ENCODE data around the gene ZNF235.
"Not testable (repeated sequence)": the region's sequence is repeated elsewhere in the genome, so short reads cannot be mapped to it uniquely, and the experiment has no call there.

Gene ZNF235

DNA sequence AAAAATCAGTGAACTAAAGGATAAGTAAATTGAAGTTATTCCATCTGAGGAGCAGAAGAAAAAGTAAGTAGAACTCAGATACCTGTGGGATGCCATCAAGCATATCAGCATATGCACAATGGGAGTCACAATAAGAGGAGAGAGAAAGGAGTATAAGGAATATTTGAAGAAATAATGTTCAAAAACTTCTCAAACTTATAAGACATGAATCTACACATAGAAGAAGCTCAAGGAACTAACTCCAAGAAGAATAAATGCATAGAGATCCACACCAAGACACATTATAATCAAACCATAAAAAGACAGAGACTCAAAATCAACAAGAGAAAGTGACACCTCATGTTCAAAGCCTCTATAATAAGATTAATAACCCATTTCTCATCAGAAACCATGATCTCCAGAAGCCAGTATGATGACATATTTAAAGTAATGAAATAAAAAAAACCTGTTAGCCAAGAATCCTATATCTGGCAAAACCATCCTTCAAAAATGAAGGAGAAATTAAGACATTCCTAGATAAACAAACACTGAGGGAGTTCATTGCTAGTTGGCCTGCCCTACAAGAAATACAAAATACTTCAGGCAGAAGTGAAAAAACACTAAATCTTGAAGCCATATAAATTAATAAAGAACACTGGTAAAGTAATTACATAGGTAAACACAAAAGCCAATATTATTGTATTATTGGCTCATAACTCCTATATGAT lies 49.0 kb downstream of the ZNF235 start:
- DNase-seq (ENCODE audit: low spot score) = no peak

DNA sequence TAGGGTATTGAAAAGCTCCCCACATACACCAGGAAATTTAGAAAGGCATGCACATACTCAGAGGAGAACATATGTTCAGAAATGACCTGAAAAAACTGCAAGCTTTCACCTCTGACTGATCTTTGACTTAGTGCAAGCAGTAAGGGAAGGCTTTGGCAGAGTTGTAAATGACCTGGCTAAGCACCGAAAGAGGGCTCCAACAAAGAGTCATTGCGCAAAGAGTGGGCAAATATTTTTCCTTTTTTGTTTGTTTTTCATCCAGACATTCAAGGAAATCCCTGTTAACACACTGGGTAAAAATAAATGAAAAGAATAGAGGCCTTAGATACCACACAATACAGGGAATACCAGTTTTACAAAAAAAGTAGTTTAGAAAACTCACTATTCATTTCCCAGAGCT lies 50.3 kb downstream of the ZNF235 start:
- DNase-seq (ENCODE audit: low spot score) = no peak

DNA sequence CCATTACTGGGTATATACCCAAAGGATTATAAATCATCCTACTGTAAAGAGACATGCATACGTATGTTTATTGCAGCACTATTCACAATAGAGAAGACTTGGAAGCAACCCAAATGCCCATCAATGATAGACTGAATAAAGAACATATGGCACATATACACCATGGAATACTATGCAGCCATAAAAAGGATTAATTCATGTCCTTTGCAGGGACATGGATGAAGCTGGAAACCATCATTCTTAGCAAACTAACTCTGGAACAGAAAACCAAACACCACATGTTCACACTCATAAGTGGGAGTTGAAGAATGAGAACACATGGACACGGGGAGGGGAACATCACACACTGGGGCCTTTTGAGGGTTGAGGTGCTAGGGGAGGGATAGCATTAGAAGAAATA lies 51.4 kb downstream of the ZNF235 start:
- not testable (repeated sequence) for DNase-seq (ENCODE audit: low spot score)

DNA sequence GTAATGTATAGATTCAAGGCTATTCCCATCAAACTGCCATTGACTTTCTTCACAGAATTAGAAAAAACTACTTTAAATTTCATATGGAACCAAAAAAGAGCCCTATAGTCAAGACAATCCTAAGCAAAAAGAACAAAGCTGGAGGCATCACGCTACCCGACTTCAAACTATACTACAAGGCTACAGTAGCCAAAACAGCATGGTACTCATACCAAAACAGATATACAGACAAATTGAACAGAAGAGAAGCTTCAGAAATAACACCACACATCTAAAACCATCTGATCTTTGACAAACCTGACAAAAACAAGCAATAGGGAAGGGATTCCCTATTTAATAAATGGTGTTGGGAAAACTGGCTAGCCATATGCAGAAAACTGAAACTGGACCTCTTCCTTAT lies 52.5 kb downstream of the ZNF235 start:
- not testable (repeated sequence) for DNase-seq (ENCODE audit: low spot score)

DNA sequence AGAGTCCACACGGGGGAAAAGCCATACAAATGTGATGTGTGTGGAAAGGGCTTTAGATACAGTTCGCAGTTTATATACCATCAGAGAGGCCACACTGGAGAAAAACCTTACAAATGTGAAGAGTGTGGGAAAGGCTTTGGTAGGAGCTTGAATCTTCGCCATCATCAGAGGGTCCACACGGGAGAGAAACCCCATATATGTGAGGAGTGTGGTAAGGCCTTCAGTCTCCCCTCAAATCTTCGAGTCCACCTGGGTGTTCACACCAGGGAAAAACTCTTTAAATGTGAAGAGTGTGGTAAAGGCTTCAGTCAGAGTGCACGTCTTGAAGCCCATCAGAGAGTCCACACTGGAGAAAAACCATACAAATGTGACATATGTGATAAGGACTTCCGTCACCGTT lies 68.4 kb downstream of the ZNF235 start:
- no peak for DNase-seq (ENCODE audit: low spot score)
